NOMO-1 treated with DMSO at 0.1 percent for 48 hours (cell line): ENCODE results near the gene SMTNL2.
"Not testable (repeated sequence)": the region's sequence is repeated elsewhere in the genome, so short reads cannot be mapped to it uniquely, and the experiment has no call there.

ENCODE experiments used
- DNase-seq: peaks from one replicate; lab custom pipeline; 2025; ENCODE audit not compliant: unreplicated experiment; lab: John Stamatoyannopoulos, UW

SMTNL2 gene

GRCh38 chr17:4631836-4632580 is 47.7 kb downstream of the SMTNL2 start:
- no peak for DNase-seq

DNA sequence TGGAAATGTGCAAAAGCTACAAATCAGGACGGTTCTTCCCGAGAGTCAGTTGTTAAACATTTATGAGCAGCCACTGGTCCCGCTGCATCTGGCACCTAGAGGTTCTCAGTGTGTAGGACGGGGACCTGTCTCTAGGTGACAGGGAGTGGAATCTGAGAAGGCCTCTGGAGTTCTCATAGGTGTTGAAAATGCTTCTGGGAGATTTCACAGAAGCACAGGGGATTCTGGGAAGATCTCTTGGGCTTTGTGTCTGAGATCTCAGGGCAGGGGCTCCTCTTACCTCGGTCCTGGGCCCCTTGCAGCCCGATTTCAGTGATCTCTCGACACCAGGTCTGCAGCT is 48.2 kb downstream of the SMTNL2 start:
- DNase-seq = no peak

DNA sequence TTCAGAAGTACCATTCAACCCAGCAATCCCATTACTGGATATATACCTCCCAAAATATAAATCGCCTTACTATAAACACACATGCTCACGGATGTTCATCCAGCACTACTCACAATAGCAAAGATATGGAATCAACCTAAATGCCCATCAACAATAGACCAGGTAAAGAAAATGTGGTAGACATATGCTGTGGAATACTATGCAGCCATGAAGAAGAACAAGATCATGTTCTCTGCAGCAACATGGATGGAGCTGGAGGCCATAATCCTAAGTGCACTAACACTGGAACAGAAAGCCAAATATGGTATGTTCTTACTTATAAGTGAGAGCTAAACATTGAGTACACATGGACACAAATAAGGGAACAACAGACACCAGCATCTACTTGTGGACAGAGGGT is 49.3 kb downstream of the SMTNL2 start:
- no peak for DNase-seq

DNA sequence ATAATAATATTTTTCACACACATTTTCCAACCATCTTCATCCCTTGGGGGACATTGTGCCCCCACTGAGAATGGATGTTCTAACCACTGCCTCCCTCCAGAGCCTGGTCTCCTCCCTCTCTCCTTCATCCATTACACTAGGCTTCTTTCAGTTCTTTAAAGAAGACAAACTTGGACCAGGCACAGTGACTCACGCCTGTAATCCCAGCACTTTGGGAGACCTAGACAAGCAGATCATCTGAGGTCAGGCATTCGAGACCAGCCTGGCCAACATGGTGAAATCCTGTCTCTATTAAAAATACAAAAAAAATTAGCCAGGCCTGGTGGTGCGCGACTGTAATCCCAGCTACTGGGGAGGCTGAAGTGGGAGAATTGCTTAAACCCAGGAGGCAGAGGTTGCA is 50.6 kb downstream of the SMTNL2 start:
- DNase-seq = no peak

DNA sequence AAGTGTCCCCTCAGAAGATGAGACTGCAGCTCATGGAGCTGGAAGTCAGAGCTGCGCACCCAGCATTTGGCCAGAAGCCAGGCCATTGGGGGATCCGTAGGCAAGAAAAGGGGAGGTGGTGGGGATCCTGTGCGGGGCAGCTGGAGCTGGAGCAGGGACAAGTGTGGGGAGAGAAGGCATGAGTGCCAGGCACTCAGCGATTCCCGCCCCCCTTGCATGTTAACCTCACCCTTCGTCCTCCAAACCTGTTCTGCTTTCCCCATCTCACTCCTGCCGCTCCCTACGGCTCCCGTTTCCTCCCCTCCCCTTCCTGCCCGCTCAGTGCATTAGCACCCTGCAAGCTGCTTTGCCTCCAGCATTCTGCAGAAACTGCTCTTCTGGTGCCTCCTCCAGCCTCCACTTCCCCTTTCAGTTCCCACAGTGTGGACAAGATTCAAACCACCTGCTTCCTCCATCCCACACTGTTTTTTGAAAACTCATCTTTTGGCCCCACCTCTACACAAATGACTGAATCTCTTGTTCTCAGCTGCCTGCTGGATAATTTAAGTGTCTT is 51.6 kb downstream of the SMTNL2 start:
- DNase-seq = peak; percentile 56

- DNase-seq = no peak
These were observed 52.3 kb downstream of the SMTNL2 start for GRCh38 chr17:4636474-4637100.

DNA sequence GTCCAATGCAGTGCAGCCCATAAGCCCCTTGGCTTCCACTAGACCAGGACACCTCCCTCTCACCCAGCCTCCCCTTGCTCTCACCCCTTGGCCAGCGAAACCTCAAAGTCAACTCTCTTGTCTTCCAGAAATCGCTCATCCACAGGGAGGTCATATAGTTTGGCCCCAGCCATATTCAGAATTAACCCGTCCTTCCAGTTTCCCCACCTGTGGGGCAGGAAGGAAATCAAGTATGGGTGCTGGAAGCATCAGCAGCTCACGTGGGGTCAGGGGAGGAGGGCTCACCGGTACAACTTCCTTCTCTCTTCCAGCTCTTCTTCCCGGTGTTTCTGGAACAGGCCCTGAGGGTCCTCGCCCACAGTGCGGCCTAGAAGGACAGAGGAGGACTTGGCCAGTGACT is 54.4 kb downstream of the SMTNL2 start:
- DNase-seq = not testable (repeated sequence)

DNA sequence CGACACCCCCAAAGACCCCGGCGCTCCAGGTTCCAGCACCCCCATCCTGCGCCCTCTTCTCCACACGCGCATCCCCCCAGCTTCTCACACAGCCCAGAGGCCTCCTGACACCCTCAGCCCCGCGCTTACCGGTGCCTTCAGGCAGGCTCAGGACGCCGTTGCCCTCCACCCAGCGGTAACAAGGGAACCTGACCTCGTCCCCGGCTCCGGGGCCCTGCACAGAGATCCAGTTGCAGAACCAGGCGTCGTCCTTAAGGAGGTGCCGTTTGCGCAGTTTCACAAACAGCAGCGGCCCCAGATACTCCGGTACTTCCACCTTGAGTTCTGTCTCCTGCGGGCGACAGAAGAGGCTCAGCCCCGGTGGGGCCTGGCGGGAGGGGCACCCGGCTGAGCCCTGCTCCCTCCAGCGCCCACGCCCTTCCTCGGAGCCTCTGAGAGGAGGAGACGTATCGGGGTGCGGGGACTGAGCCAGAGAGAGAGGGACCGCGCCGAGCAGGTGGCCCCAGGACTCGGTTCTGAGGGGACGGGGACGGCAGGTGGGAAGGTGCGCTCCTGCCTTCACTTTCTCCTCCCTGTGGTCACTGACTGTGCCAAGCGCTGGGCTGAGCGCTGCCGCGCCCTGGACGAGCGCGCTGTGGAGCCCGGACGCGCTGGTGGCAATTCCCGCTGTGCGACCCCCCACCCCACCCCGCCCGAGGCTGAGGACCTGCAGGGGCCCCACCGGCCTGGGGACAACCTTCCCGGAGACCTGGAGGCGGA is 55.2 kb downstream of the SMTNL2 start:
- DNase-seq = peak; percentile 63

DNA sequence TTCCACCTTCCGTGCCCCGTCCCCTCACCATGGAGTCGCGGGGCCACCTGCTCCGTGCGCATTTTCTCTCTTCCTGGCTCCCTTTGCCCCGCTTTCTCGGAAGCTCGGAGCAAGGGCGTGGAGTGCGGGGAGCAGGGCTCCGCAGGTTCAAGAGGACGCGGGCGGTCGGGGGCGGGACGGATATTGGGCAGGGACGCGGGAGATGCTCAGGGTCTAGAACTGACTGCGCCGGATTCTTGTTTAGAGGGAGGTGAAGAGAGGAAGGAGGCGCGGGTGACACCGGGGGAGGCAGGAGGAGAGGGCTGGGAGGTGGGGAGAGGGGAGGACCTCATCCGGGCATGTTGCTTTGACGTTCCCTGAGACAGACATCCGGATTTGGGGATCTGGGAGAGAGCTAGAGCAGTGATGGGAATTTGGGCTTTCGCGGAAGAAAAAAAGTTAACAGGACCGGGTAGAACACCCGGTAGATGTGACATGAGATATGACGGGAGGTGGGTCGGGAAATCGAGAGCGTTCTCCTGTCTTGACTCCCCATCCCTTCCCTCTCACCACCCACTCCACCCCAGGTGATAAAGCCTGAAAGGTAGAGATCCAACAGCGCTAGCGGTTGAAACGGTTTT is 56.4 kb downstream of the SMTNL2 start:
- not testable (repeated sequence) for DNase-seq

GRCh38 chr17:4641297-4642195 is 57.2 kb downstream of the SMTNL2 start, which contains the start of gene ALOX15:
Gene ALOX15 (minus strand): TSS chr17:4641678. CDS start chr17:4641651, 27 bp downstream.
- DNase-seq = no peak

DNA sequence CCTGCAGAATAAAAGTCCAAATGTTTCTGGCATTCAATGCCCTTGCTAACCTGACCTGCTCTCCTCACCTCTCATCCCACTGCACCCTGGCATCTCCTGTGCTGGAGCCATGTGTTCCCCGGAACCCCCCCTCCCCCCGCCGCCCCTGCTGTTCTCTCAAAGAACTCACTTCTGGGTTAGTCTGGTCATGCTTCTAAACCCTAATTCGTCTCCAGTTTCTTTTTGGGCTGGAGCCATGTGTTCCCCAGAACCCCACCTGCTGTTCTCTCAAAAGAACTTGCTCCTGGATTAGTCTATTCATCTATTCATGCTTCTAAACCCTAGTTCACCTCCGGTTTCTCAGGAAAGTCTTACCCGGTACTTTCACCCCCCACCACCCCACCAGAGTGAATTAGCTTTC is 58.0 kb downstream of the SMTNL2 start:
- DNase-seq = no peak

DNA sequence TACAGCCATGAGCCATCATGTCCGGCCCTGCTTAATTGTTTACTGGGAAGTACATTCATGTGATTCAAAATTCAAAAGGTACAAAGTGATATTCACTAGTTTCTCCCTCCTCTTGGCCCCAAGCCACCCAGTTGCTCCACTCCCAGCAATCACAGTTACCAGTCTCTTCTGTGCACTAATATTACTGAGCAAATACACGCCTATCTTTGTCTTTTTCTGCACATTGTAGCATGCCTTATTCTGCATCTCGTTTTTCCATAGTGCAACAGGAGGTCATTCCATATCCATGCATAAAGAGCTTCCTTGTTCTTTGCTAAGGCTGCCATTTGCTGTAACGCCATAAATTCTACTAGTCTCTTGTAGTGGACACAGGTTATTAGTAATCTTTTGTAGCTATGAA is 59.3 kb downstream of the SMTNL2 start:
- no peak for DNase-seq

DNA sequence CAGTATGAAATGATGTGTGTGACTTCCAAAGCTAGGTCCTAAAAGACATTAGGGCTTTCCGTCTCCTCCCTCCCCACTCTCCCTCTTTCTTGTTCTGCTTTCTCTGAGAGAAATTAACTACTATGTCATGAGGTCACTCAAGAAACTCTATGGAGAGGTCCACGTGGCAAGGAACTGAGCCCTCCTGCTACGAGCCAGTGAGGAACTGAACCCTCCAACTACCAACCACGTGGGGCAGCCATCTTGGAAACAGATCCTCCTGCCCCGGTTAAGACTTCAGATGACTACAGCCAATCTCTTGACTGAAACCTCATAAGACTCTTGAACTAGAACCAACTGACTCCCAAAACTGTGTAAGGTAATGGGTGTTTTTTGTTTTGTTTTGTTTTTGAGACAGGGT is 61.3 kb downstream of the SMTNL2 start:
- DNase-seq = peak; percentile 62

DNA sequence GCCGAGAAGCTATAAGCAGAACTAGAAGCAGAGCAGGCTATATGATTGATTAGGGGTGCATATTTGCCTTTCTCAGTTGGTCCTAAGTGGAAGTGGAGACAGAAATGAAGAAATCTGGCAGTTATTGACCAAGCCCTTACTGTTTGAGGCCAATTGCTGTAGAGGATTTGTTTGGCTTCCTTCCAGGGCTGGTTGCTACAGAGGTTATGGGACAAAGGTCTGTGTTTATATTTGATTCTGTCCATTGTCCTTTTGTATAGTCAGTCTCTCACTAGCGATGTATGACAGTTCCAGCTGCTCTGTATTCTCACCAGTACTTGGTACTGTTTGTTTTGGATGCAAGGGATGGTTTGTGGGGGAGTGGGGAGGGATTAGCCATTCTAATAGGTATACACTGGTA is 64.4 kb downstream of the SMTNL2 start:
- peak; percentile 91 for DNase-seq

GRCh38 chr17:4652997-4653396 is 68.7 kb downstream of the SMTNL2 start:
- DNase-seq = no peak

DNA sequence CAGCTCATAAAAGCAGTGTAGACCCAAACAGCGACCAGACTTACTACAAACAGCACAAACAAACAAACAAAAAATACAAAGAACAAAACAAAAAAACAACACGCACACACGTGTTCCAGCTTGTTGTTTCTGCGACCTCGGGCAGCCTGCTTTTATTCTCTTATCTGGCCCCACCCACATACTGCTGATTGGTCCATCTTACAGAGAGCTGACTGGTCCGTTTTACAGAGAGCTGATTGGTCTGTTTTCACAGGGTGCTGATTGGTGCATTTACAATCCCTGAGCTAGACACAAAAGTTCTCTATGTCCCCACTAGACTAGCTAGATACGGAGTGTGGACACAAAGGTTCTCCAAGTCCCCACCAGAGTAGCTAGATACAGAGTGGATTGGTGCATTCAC is 71.6 kb downstream of the SMTNL2 start:
- DNase-seq = not testable (repeated sequence)

- no peak for DNase-seq
These were observed 73.3 kb downstream of the SMTNL2 start for GRCh38 chr17:4657678-4658077.
